Measurements from ENCODE around the gene PPP1R1B. TPM values are rescaled to one million over a fixed set of nuclear protein-coding genes. Genes with fewer than 3 reads are reported as not detected.

PPP1R1B gene
- total and polyA plus RNA-seq, 9 of the 15 experiments (the other 6 are each of a cell fraction or from before 2014, with no cell fraction given): 0.07 to 0.18 (median 0.10) TPM; not detected in 4

- no peak for TF ChIP-seq AFF1 (IDR thresholded peaks at IDR 0.05; ENCODE audit: low read depth in 1 of 2, partially characterized antibody in 2 of 2)
These were observed 27.6 kb upstream of the PPP1R1B start (continued) for GRCh38 chr17:39599004-39599664.

- TF ChIP-seq SIN3B (IDR thresholded peaks at IDR 0.05; ENCODE audit: low read depth) (no peak), HOMEZ (CRISPR knock-in tag; IDR thresholded peaks at IDR 0.05) (no peak), RUNX1 (IDR thresholded peaks at IDR 0.05; ENCODE audit: low read depth) (no peak), KHSRP (IDR thresholded peaks at IDR 0.05) (no peak), ERF (CRISPR knock-in tag; IDR thresholded peaks at IDR 0.05) (no peak), ZFP1 (CRISPR knock-in tag; IDR thresholded peaks at IDR 0.05) (no peak), THAP7 (CRISPR knock-in tag; IDR thresholded peaks at IDR 0.05) (no peak)
- Histone ChIP-seq H3K4me3 (no peak overlapping the region), H3K27ac (ENCODE audit: extremely low read depth, low read depth, low read length) (no peak overlapping the region), H3K36me3 (ENCODE audit: control insufficient read depth, insufficient read depth, low read length) (no peaks in the 10 kb centered on the region), H3K4me1 (replicated peaks in 1 of 2; ENCODE audit: control insufficient read depth in 2 of 2, insufficient read depth in 2 of 2, low read length in 2 of 2) (peaks cover 0 to 31% of the 10 kb centered on the region in 2 experiments; a peak in 2 of 5 replicates), H3K27me3 (ENCODE audit: control insufficient read depth in 2 of 2, insufficient read depth in 2 of 2, low read length in 2 of 2) (peaks cover 55 to 84% of the 10 kb centered on the region in 2 experiments), H3K79me2 (ENCODE audit: control insufficient read depth, insufficient read depth, low read length) (no peaks in the 10 kb centered on the region), H4K20me1 (replicated peaks; ENCODE audit: control insufficient read depth, insufficient read depth, low read length) (peaks cover 3% of the 10 kb centered on the region), H3K9ac (ENCODE audit: insufficient read depth in 1 of 2, low read depth in 2 of 2, low read length in 2 of 2) (no peak overlapping the region), H3K4me2 (ENCODE audit: insufficient read depth, low read length) (no peak overlapping the region), H2AFZ (ENCODE audit: low read depth, low read length) (no peak overlapping the region), H3K9me1 (ENCODE audit: control insufficient read depth, insufficient read depth, low read length) (no peaks in the 10 kb centered on the region), H3K9me3 (replicated peaks; ENCODE audit: control insufficient read depth, insufficient read depth, low read depth, low read length) (no peaks in the 10 kb centered on the region)
- BruUV-seq (replicated peaks): no TSS peak
- DNase-seq (ENCODE audit: extremely low read depth in 1 of 4, low spot score in 3 of 4) (no peak), FAIRE-seq (no peak), ATAC-seq (no peak)
- CTCF ChIA-PET (ENCODE audit: low intra/inter-chr PET ratio): no interaction called here
- intact Hi-C loops (cut with micrococcal nuclease): no loop called here
- POLR2A ChIA-PET: interaction anchor here (1.2 kb wide), 1 partner anchor 14 kb away, joined by 3 read pairs; no protein-coding TSS in a partner anchor
- in situ Hi-C loops (cut with MboI): loop anchor here (5.0 kb wide), 1 partner anchor 42 kb away; no protein-coding TSS in a partner anchor
- WGBS (ENCODE audit: insufficient coverage, low coverage, missing lambda C conversion rate): under 1% methylated on average over 20 of the region's 28 CpGs
These were observed 27.0 kb upstream of the PPP1R1B start for GRCh38 chr17:39599665-39600231.
